A549 (cell line): ENCODE results near the gene PSPH. TPM values are rescaled to one million over a fixed set of nuclear protein-coding genes. Genes with fewer than 3 reads are reported as not detected.
A peak's percentile ranks its signal among the peaks of the same experiment; 100 is the strongest.

ENCODE experiments used
- ATAC-seq, 2 experiments: fragments of 200-7000 bp in 1 of 2; fragments of >200 bp in 1 of 2; cut with Nextera tagmentation in 1 of 2; cut with Tn5 transposase in 1 of 2; 3 replicates each; pipeline versions ENCODE4 v1.8.0 to v1.9.1; 2018 to 2020; ENCODE audit warnings: mild to moderate bottlenecking in 1 of 2, moderate library complexity in 1 of 2
- CTCF ChIA-PET: fragments of 300-600 bp; sonication (Branson Sonifier 250); formaldehyde crosslinking; extraction: SDS; loops from one replicate; lab custom pipeline; 2021; ENCODE audit warnings: antibody characterized with exemption, inconsistent platforms; lab: Yijun Ruan, JAX
- POLR2A ChIA-PET: fragments of 350-600 bp; formaldehyde crosslinking; extraction: SDS; loops from one replicate; lab custom pipeline; 2021; ENCODE audit warnings: antibody characterized with exemption, inconsistent platforms; lab: Yijun Ruan, JAX
- DNase-seq, 2 experiments: peaks; one replicate each; pipeline versions ENCODE4 v3.0.0 to v3.0.0-alpha.2; 2011 to 2016; ENCODE audit warnings: low read depth in 1 of 2, low spot score in 1 of 2
- FAIRE-seq: peaks from 2 replicates; lab custom pipeline; 2011; peaks lifted over from hg19 to GRCh38; lab: Jason Lieb, UNC
- H3K27ac ChIP-seq, 2 experiments: fragments of >200 bp; sonication (Bioruptor Twin); formaldehyde crosslinking; 3 replicates each; pipeline ENCODE4 v1.5.1; 2016 to 2017
- H3K4me1 ChIP-seq: fragments of >200 bp; sonication (Bioruptor Twin); formaldehyde crosslinking; 3 replicates; pipeline ENCODE4 v1.6.1; 2016
- H3K4me2 ChIP-seq: fragments of >200 bp; sonication (Bioruptor Twin); formaldehyde crosslinking; 3 replicates; pipeline ENCODE4 v1.6.1; 2016
- H3K4me3 ChIP-seq: fragments of >200 bp; sonication (Bioruptor Twin); formaldehyde crosslinking; 3 replicates; pipeline ENCODE4 v1.5.1; 2016
- H3K9me3 ChIP-seq: fragments of >200 bp; sonication (Bioruptor Twin); formaldehyde crosslinking; 3 replicates; pipeline ENCODE4 v1.6.1; 2016
- ATOH8 ChIP-seq: fragments of 250-450 bp; sonication (Bioruptor Pico); IDR thresholded peaks from 2 replicates; pipeline ENCODE4 v1.5.0; 2020; ENCODE audit warnings: low read depth, mild to moderate bottlenecking, moderate library complexity
- CTCF ChIP-seq: fragments of >200 bp; sonication (Bioruptor Twin); formaldehyde crosslinking; IDR thresholded peaks from 3 replicates; pipeline ENCODE4 v1.5.1; 2016
- E2F6 ChIP-seq: IDR thresholded peaks from 2 replicates; pipeline ENCODE4 v1.6.1; 2012; ENCODE audit warnings: low read depth, borderline replicate concordance
- EHF ChIP-seq: fragments of 250-450 bp; sonication (Bioruptor Pico); IDR thresholded peaks from 2 replicates; pipeline ENCODE4 v1.5.0; 2020; ENCODE audit warnings: mild to moderate bottlenecking
- ELK1 ChIP-seq: fragments of 150-350 bp; IDR thresholded peaks from 2 replicates; pipeline ENCODE4 v1.6.1; 2014; ENCODE audit warnings: low read depth, mild to moderate bottlenecking, low read length
- EP300 ChIP-seq, 2 experiments: fragments of >200 bp; sonication (Bioruptor Twin); formaldehyde crosslinking; IDR thresholded peaks; 2 replicates in 1 of 2; 3 replicates in 1 of 2; pipeline ENCODE4 v1.6.1; 2016 to 2017
- FOSL2 ChIP-seq, 2 experiments: fragments of 450-650 bp in 1 of 2; fragments of >200 bp in 1 of 2; sonication (Bioruptor Twin) in 1 of 2; formaldehyde crosslinking; IDR thresholded peaks; 2 replicates each; pipeline versions ENCODE4 v1.5.0 to v1.6.1; 2016 to 2020; ENCODE audit warnings: mild to moderate bottlenecking in 1 of 2, moderate library complexity in 1 of 2
- FOXS1 ChIP-seq: fragments of 250-450 bp; sonication (Bioruptor Pico); IDR thresholded peaks from 2 replicates; pipeline ENCODE4 v1.5.0; 2020; ENCODE audit warnings: mild to moderate bottlenecking, moderate library complexity
- HES2 ChIP-seq: fragments of >200 bp; sonication (Bioruptor Twin); formaldehyde crosslinking; IDR thresholded peaks from 2 replicates; pipeline ENCODE4 v1.6.1; 2016
- HEYL ChIP-seq: fragments of 250-450 bp; sonication (Bioruptor Pico); IDR thresholded peaks from 2 replicates; pipeline ENCODE4 v1.8.0; 2021; ENCODE audit warnings: mild to moderate bottlenecking, moderate library complexity
- HOXB13 ChIP-seq: fragments of 250-450 bp; sonication (Bioruptor Pico); IDR thresholded peaks from 2 replicates; pipeline ENCODE4 v1.5.0; 2020; ENCODE audit warnings: low read depth, mild to moderate bottlenecking, moderate library complexity
- HOXB5 ChIP-seq: fragments of 250-450 bp; sonication (Bioruptor Pico); IDR thresholded peaks from 2 replicates; pipeline ENCODE4 v1.5.0; 2020; ENCODE audit warnings: mild to moderate bottlenecking, moderate library complexity
- JUN ChIP-seq, 2 experiments: fragments of >200 bp; sonication (Bioruptor Twin); formaldehyde crosslinking; IDR thresholded peaks; 2 replicates in 1 of 2; 3 replicates in 1 of 2; pipeline ENCODE4 v1.6.1; 2016 to 2017
- MAX ChIP-seq: IDR thresholded peaks from 2 replicates; pipeline ENCODE4 v1.6.1; 2012
- MAZ ChIP-seq: fragments of 150-350 bp; IDR thresholded peaks from 2 replicates; pipeline ENCODE4 v1.6.1; 2014; ENCODE audit warnings: antibody characterized with exemption, low read depth, low read length, borderline replicate concordance
- PBX3 ChIP-seq: IDR thresholded peaks from 2 replicates; pipeline ENCODE4 v1.6.1; 2012
- PHF8 ChIP-seq: fragments of 200-600 bp; sonication (generic); IDR thresholded peaks from 2 replicates; pipeline ENCODE4 v1.6.1; 2016; ENCODE audit warnings: low read depth, mild to moderate bottlenecking, antibody characterized with exemption, moderate library complexity, borderline replicate concordance
- POLR2A ChIP-seq: IDR thresholded peaks from 2 replicates; pipeline ENCODE4 v1.6.1; 2012; ENCODE audit warnings: mild to moderate bottlenecking, low read length
- RAD21 ChIP-seq, 2 experiments: fragments of >200 bp in 1 of 2; sonication (Bioruptor Twin) in 1 of 2; formaldehyde crosslinking in 1 of 2; IDR thresholded peaks in 1 of 2; conservative IDR thresholded peaks in 1 of 2; 2 replicates in 1 of 2; 3 replicates in 1 of 2; pipeline ENCODE4 v1.6.1; 2012 to 2018; ENCODE audit warnings: inconsistent platforms in 1 of 2
- RFX5 ChIP-seq: fragments of 450-650 bp; IDR thresholded peaks from 2 replicates; pipeline ENCODE4 v1.7.1; 2014; ENCODE audit warnings: antibody characterized with exemption, mild to moderate bottlenecking, moderate library complexity
- SREBF2 ChIP-seq: fragments of 450-650 bp; IDR thresholded peaks from 2 replicates; pipeline ENCODE4 v1.6.1; 2014; ENCODE audit warnings: mild to moderate bottlenecking, moderate library complexity
- USF2 ChIP-seq: fragments of 450-650 bp; IDR thresholded peaks from 2 replicates; pipeline ENCODE4 v1.6.1; 2014; ENCODE audit warnings: antibody characterized with exemption
- ZC3H11A ChIP-seq: fragments of 450-650 bp; IDR thresholded peaks from 2 replicates; pipeline ENCODE4 v1.6.1; 2014; ENCODE audit warnings: antibody characterized with exemption, mild to moderate bottlenecking
- WGBS: methylation state at CpG from one replicate; pipeline ENCODE4 v1.1.6; 2017; ENCODE audit errors: missing lambda C conversion rate; 5-methylcytosine and 5-hydroxymethylcytosine counted together
- polyA plus RNA-seq, 4 experiments: library from polyadenylated mRNA; depleted of rRNA in 3 of 4; stranded (reverse); fragments of >200 nt; fragmentation: RNase III in 1 of 4; extraction: RNeasy Plus Mini Kit Qiagen cat#74134 plus additional on column Dnase treatment in 1 of 4; gene quantifications; 2 replicates in 3 of 4; 3 replicates in 1 of 4; pipeline ENCODE4 v1.2.3, GENCODE V29; 2011 to 2017

The PSPH gene
- polyA plus RNA-seq, 2 of the 4 experiments (the other 2 are of a cell fraction) = 60.9 to 64.7 TPM

GRCh38 chr7:56007167-56007652, 44.0 kb downstream of the PSPH start:
- CTCF ChIA-PET = interaction anchor here (0.6 to 4.4 kb wide), 9 partner anchors 8 to 366 kb away, joined by 3 to 37 read pairs (median 4); no protein-coding TSS in a partner anchor
- H3K4me1 ChIP-seq = peaks cover 16% of the 10 kb centered on the region
- peak overlapping the region in 1 of 2 experiments; percentile 38; a peak in 1 of 6 replicates for H3K27ac ChIP-seq
- H3K4me3 ChIP-seq = no peak overlapping the region
- FAIRE-seq (no peak), ATAC-seq (peak in 1 of 2 experiments; percentile 56; a peak in 3 of 6 replicates), DNase-seq (peak in 1 of 2 experiments; percentile 26)
- WGBS = 79% methylated on average over 4 of the region's 4 CpGs
- no peaks in the 10 kb centered on the region for H3K9me3 ChIP-seq
- POLR2A ChIA-PET = interaction anchor here (1.9 kb wide), 1 partner anchor 44 kb away, joined by 7 read pairs; the partner anchor contains the start of genes CCT6A and PSPH
- TF ChIP-seq SREBF2 (no peak), EP300 (IDR thresholded peaks at IDR 0.05) (no peak), MAX (no peak), ZC3H11A (no peak), USF2 (no peak)
- H3K4me2 ChIP-seq = no peak overlapping the region

- peaks cover 16% of the 10 kb centered on the region for H3K4me1 ChIP-seq
- no peak overlapping the region for H3K4me2 ChIP-seq
- no peak for TF ChIP-seq HOXB13 (CRISPR knock-in tag)
- no peak for TF ChIP-seq HES2
- TF ChIP-seq PHF8 = no peak
- no peak for TF ChIP-seq E2F6
- TF ChIP-seq FOXS1 = no peak
- no peak for TF ChIP-seq HEYL (CRISPR knock-in tag)
- TF ChIP-seq FOSL2 (IDR thresholded peaks at IDR 0.05) = no peak
- TF ChIP-seq FOSL2 (CRISPR knock-in tag; IDR thresholded peaks at IDR 0.05) = no peak
- no peak for TF ChIP-seq RAD21 (conservative IDR thresholded peaks at IDR 0.05 in 1 of 2, IDR thresholded peaks at IDR 0.05 in 1 of 2)
- TF ChIP-seq, all 56 proteins: peak for 0
- POLR2A ChIA-PET = no interaction called here
- ATAC-seq (no peak), FAIRE-seq (no peak), DNase-seq (no peak)
- no peaks in the 10 kb centered on the region for H3K9me3 ChIP-seq
- H3K27ac ChIP-seq = no peak overlapping the region
- 80% methylated on average over 4 of the region's 4 CpGs for WGBS
- no peak overlapping the region for H3K4me3 ChIP-seq
- CTCF ChIA-PET = interaction anchor here (0.6 to 4.4 kb wide), 11 partner anchors 9 to 89 kb away, joined by 3 to 37 read pairs (median 3); partner anchors contain the start of genes NIPSNAP2 and PHKG1
Observed at GRCh38 chr7:56003749-56004148, 47.5 kb downstream of the PSPH start.

- Histone ChIP-seq H3K4me3 (no peak overlapping the region), H3K9me3 (no peaks in the 10 kb centered on the region), H3K4me1 (no peaks in the 10 kb centered on the region), H3K27ac (no peak overlapping the region), H3K4me2 (no peak overlapping the region)
- ChIA-PET POLR2A (no interaction called here), CTCF (interaction anchor here (1.3 to 1.5 kb wide), 2 partner anchors 32 to 77 kb away, joined by 3 to 5 read pairs; no protein-coding TSS in a partner anchor)
- ATAC-seq (no peak), FAIRE-seq (no peak), DNase-seq (no peak)
- 89% methylated on average over 8 of the region's 8 CpGs for WGBS
- TF ChIP-seq PBX3 (no peak), HOXB5 (CRISPR knock-in tag) (no peak), MAZ (no peak), ATOH8 (no peak), PHF8 (no peak), MAX (no peak), HES2 (no peak), EHF (no peak), ELK1 (no peak), RFX5 (no peak), POLR2A (no peak), CTCF (no peak), JUN (IDR thresholded peaks at IDR 0.05) (no peak)
Observed at GRCh38 chr7:55996856-55997500, 54.3 kb downstream of the PSPH start.
